H1 (cell line): ENCODE measurements around the gene STX5. TPM values are rescaled to one million over a fixed set of nuclear protein-coding genes. Genes with fewer than 3 reads are reported as not detected.
A peak's percentile ranks its signal among the peaks of the same experiment; 100 is the strongest.

ENCODE experiments used
- ASH2L ChIP-seq: fragments of 200-600, 300-600 bp; sonication (generic); IDR thresholded peaks from one replicate; pipeline ENCODE4 v1.7.1; 2017; ENCODE audit warnings: low read length
- POLR2AphosphoS5 ChIP-seq: IDR thresholded peaks from 2 replicates; pipeline ENCODE4 v1.6.1; 2011; ENCODE audit warnings: low read depth, low read length
- polyA plus RNA-seq, 7 experiments: library from polyadenylated mRNA; depleted of rRNA in 3 of 7; stranded (reverse) in 5 of 7; unstranded in 2 of 7; fragments of >200 nt in 5 of 7; fragments of 200-250 nt in 2 of 7; gene quantifications; 1 replicate in 5 of 7; 2 replicates in 1 of 7; 4 replicates in 1 of 7; pipeline versions ENCODE4 v1.2.1 to v1.2.3, GENCODE V29; 2011 to 2013; ENCODE audit warnings: missing spikeins in 2 of 7, mixed read lengths in 2 of 7
- total RNA-seq: library from RNA; stranded (reverse); fragmentation: NEBNext Ultra II Directional; extraction: Animal tissue kit (Norgen Biotek cat#: 25700); gene quantifications from 2 replicates; pipeline ENCODE4 v1.2.1, GENCODE V29; 2021

The STX5 gene
- total and polyA plus RNA-seq, 2 of the 8 experiments (the other 6 are each of a cell fraction or from before 2014, with no cell fraction given), result 24.2 to 28.5 TPM

DNA sequence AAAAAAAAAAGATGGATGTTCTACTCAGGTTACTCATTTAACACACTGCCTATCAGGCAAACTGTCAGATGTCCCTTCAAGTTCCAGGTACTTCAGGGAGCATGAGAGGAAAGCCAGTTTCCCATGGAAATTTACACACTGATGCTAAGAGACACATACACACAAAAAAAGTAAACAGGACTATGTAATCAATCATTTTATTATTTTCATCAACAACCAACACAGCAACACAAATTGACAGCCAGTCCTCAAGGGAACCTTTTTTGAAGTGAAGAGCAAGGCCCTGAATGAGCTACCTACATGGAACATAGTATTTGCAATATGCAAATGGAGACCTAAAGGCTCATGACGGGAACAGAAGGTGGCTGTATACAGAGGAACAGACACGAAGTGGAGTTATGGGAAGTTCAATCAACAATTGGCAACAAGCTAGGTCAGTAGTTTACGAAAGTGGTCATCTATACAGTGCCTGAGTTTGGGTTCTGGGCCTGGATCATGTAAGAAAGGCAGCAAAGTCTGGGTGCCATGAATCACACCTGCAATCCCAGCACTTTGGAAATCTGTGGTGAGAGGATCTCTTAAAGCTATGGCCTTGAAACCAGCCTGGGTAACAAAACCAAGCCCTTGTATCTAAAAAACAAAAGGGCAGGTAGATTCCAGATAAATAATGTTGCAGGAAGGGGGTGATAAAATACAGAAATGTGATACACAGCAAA lies 20.1 kb upstream of the STX5 start (continued):
- peak; percentile 18 for TF ChIP-seq ASH2L
- TF ChIP-seq POLR2AphosphoS5, result peak; percentile 94
- TF ChIP-seq, all 59 proteins: peak for 8
